Measurements from ENCODE around the gene QSOX2.
A peak's percentile ranks its signal among the peaks of the same experiment; 100 is the strongest.

QSOX2 gene

GRCh38 chr9:136171801-136172411 lies 73.7 kb downstream of the QSOX2 start:
- no peak overlapping the region; the same call in 1 of the 2 replicates for H3K4me2 ChIP-seq

GRCh38 chr9:136171009-136171800 lies 74.4 kb downstream of the QSOX2 start:
- Histone ChIP-seq H3K4me1 (ENCODE audit: low read depth, poor library complexity, severe bottlenecking) (peaks cover 20% of the 10 kb centered on the region), H3K27ac (no peak overlapping the region), H3K79me2 (ENCODE audit: insufficient read depth, low read depth) (no peaks in the 10 kb centered on the region), H3K27me3 (ENCODE audit: insufficient read depth, low read depth) (peaks cover 86% of the 10 kb centered on the region), H3K36me3 (ENCODE audit: insufficient read depth) (no peaks in the 10 kb centered on the region), H2AFZ (ENCODE audit: low read depth) (no peak overlapping the region), H3K4me3 (IDR thresholded peaks at IDR 0.05; ENCODE audit: insufficient read depth, low read depth, low read length) (no peak overlapping the region), H3K4me2 (no peak overlapping the region; the same call in 1 of the 2 replicates), H4K20me1 (ENCODE audit: insufficient read depth) (no peaks in the 10 kb centered on the region), H3K9ac (no peak overlapping the region)
- no peak for TF ChIP-seq CTCF (conservative IDR thresholded peaks at IDR 0.05; ENCODE audit: low read depth, low read length)

More at GRCh38 chr9:136171801-136172411, 73.7 kb downstream of the QSOX2 start:
- no peaks in the 10 kb centered on the region for H3K36me3 ChIP-seq (ENCODE audit: insufficient read depth)
- H2AFZ ChIP-seq (ENCODE audit: low read depth), result no peak overlapping the region
- no peak for TF ChIP-seq CTCF (conservative IDR thresholded peaks at IDR 0.05; ENCODE audit: low read depth, low read length)
- no peaks in the 10 kb centered on the region for H4K20me1 ChIP-seq (ENCODE audit: insufficient read depth)
- H3K79me2 ChIP-seq (ENCODE audit: insufficient read depth, low read depth), result no peaks in the 10 kb centered on the region
- peaks cover 86% of the 10 kb centered on the region for H3K27me3 ChIP-seq (ENCODE audit: insufficient read depth, low read depth)
- H3K9ac ChIP-seq, result no peak overlapping the region
- no peak overlapping the region for H3K27ac ChIP-seq
- no peak overlapping the region for H3K4me3 ChIP-seq (IDR thresholded peaks at IDR 0.05; ENCODE audit: insufficient read depth, low read depth, low read length)
- H3K4me1 ChIP-seq (ENCODE audit: low read depth, poor library complexity, severe bottlenecking), result peaks cover 20% of the 10 kb centered on the region

DNA sequence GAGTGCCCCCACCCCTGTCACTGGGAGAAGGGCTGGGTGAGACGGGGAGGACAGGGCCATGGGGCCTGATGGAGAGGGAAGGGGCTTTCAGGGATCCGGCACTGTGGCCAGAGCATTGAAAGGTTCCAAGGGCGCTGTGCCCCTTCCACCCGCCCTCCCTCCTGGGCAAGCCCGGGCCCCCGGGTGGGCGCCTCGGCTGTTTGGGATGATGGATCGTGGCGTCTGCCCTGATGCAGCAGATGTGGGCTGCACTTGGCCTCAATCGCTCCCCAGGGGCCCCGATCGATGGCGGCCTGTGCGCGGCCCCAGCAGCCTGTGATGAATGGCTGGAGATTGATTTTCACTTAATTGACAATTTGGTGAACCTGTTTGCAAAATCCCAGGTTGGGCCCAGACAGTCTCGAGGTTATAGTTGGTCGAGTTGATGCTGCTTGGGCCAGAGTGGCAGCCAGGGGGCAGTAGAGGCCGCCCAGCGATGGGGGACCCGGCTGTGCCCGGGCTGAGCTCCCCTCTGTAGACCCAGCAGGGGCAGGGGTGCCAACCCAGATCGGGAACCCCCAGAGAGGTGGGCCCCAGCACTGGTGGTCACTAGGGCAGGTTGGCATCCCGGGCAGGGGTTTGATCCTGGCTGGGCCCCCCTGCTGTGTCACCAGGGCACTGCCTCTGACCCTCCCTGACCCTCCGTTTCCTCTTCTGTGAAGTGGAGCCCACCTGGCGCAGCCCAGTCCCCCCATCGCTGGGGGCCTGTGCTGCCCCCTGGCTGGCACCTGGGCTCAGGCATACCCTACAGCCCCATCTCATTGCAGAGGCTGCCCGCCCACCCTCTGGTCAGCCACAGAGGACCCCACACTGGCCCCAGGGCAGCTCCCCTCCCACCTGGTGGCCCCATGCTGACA lies 75.4 kb downstream of the QSOX2 start:
- Histone ChIP-seq H3K4me2 (no peak overlapping the region), H3K4me1 (ENCODE audit: low read depth, poor library complexity, severe bottlenecking) (peaks cover 20% of the 10 kb centered on the region), H3K27me3 (ENCODE audit: insufficient read depth, low read depth) (peaks cover 86% of the 10 kb centered on the region), H4K20me1 (ENCODE audit: insufficient read depth) (no peaks in the 10 kb centered on the region), H3K4me3 (IDR thresholded peaks at IDR 0.05; ENCODE audit: insufficient read depth, low read depth, low read length) (no peak overlapping the region), H3K36me3 (ENCODE audit: insufficient read depth) (no peaks in the 10 kb centered on the region), H3K27ac (no peak overlapping the region), H2AFZ (ENCODE audit: low read depth) (no peak overlapping the region), H3K79me2 (ENCODE audit: insufficient read depth, low read depth) (no peaks in the 10 kb centered on the region), H3K9ac (no peak overlapping the region)
- peak; percentile 78 for TF ChIP-seq CTCF (conservative IDR thresholded peaks at IDR 0.05; ENCODE audit: low read depth, low read length)

DNA sequence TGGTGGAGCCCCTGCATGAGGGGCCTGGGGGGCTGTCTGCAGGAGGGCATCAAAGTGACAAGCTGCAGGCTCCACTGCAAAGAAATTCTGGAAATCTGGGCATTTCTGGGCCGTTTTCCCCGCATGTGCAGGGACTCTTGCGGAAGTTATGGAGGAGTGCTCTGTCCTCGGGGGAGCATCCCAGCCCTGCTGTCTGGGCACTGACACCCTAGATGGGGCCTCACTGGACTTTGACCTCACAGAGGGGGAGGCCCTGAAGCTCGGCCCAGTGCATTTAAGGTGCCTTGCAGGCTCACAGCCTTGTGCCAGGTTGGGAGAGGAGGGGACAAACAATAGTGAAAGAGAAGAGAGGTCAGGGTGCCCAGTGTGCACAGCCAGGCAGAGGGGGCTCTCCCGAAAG lies 76.1 kb downstream of the QSOX2 start:
- Histone ChIP-seq H3K79me2 (ENCODE audit: insufficient read depth, low read depth) (no peaks in the 10 kb centered on the region), H4K20me1 (ENCODE audit: insufficient read depth) (no peaks in the 10 kb centered on the region), H2AFZ (ENCODE audit: low read depth) (no peak overlapping the region), H3K4me1 (ENCODE audit: low read depth, poor library complexity, severe bottlenecking) (peaks cover 20% of the 10 kb centered on the region), H3K27ac (no peak overlapping the region), H3K9ac (no peak overlapping the region), H3K4me2 (no peak overlapping the region), H3K36me3 (ENCODE audit: insufficient read depth) (no peaks in the 10 kb centered on the region), H3K4me3 (IDR thresholded peaks at IDR 0.05; ENCODE audit: insufficient read depth, low read depth, low read length) (no peak overlapping the region), H3K27me3 (ENCODE audit: insufficient read depth, low read depth) (peaks cover 85% of the 10 kb centered on the region)
- no peak for TF ChIP-seq CTCF (conservative IDR thresholded peaks at IDR 0.05; ENCODE audit: low read depth, low read length)
